GM12878 (cell line): Measurements from ENCODE around the gene SRPRB. TPM values are rescaled to one million over a fixed set of nuclear protein-coding genes. Genes with fewer than 3 reads are reported as not detected.

Experiments
- ATAC-seq: fragments of 200-7000 bp; cut with Tn5 transposase; 3 replicates; pipeline ENCODE4 v1.9.1; 2020; ENCODE audit warnings: mild to moderate bottlenecking, moderate library complexity
- BruUV-seq: library from RNA; stranded (reverse); fragments of 400-500 nt; replicated peaks from 2 replicates; lab custom pipeline; 2021; lab: Mats Ljungman, UMichigan
- CTCF ChIA-PET: fragments of 300-600 bp; sonication (Branson Sonifier 250); formaldehyde crosslinking; extraction: SDS; loops from one replicate; lab custom pipeline; 2021; ENCODE audit warnings: inconsistent platforms; lab: Yijun Ruan, JAX
- POLR2A ChIA-PET: fragments of 350-600 bp; formaldehyde crosslinking; extraction: SDS; loops from one replicate; lab custom pipeline; 2021; ENCODE audit warnings: inconsistent platforms; lab: Charles Lee
- RAD21 ChIA-PET: fragments of 300-600 bp; sonication (Branson Sonifier 250); formaldehyde crosslinking; loops from one replicate; lab custom pipeline; 2023; ENCODE audit warnings: antibody characterized with exemption; ENCODE audit not compliant: unreplicated experiment; lab: Charles Lee
- SMC1A ChIA-PET: fragments of 300-600 bp; sonication (Branson Sonifier 250); formaldehyde crosslinking; loops from one replicate; lab custom pipeline; 2023; ENCODE audit not compliant: unreplicated experiment, uncharacterized antibody; lab: Charles Lee
- DNase-seq: peaks from one replicate; pipeline ENCODE4 v3.0.0-alpha.2; 2011; ENCODE audit warnings: low read depth, low spot score
- FAIRE-seq: peaks from 3 replicates; lab custom pipeline; 2011; peaks lifted over from hg19 to GRCh38; lab: Jason Lieb, UNC
- H2AFZ ChIP-seq: 2 replicates; pipeline ENCODE4 v1.6.0; 2011; ENCODE audit warnings: low read depth, low read length, control low read depth; ENCODE audit not compliant: control insufficient read depth
- H3K27ac ChIP-seq: 2 replicates; pipeline ENCODE4 v1.5.1; 2011; ENCODE audit warnings: control low read depth; ENCODE audit not compliant: control insufficient read depth, insufficient read depth
- H3K27me3 ChIP-seq, 2 experiments: replicated peaks in 1 of 2; 2 replicates each; pipeline versions ENCODE4 v1.6.0 to v1.6.1; 2011; ENCODE audit warnings: low read length in 1 of 2; ENCODE audit not compliant: control insufficient read depth in 2 of 2, insufficient read depth in 2 of 2
- H3K36me3 ChIP-seq, 2 experiments: 2 replicates each; pipeline ENCODE4 v1.5.1; 2011; ENCODE audit warnings: low read length in 1 of 2; ENCODE audit not compliant: control insufficient read depth in 2 of 2, insufficient read depth in 2 of 2
- H3K4me1 ChIP-seq: 2 replicates; pipeline ENCODE4 v1.6.1; 2011; ENCODE audit warnings: mild to moderate bottlenecking, low read length, moderate library complexity, mixed read lengths; ENCODE audit not compliant: control insufficient read depth, insufficient read depth
- H3K4me2 ChIP-seq: 2 replicates; pipeline ENCODE4 v1.6.0; 2011; ENCODE audit warnings: control low read depth; ENCODE audit not compliant: control insufficient read depth, insufficient read depth
- H3K4me3 ChIP-seq: fragments of 200-600 bp; sonication (generic); 2 replicates; pipeline ENCODE4 v1.5.1; 2016
- H3K79me2 ChIP-seq: 2 replicates; pipeline ENCODE4 v1.6.0; 2011; ENCODE audit warnings: low read length; ENCODE audit not compliant: control insufficient read depth, insufficient read depth
- H3K9ac ChIP-seq: 2 replicates; pipeline ENCODE4 v1.8.0; 2011; ENCODE audit warnings: low read length, control low read depth, mixed read lengths; ENCODE audit not compliant: control insufficient read depth, insufficient read depth
- H3K9me3 ChIP-seq: replicated peaks from 3 replicates; pipeline ENCODE4 v1.5.1; 2011; ENCODE audit warnings: mild to moderate bottlenecking, low read length; ENCODE audit not compliant: control insufficient read depth, insufficient read depth
- H4K20me1 ChIP-seq: 2 replicates; pipeline ENCODE4 v1.6.0; 2011; ENCODE audit not compliant: control insufficient read depth, insufficient read depth
- ATF7 ChIP-seq: fragments of 450-650 bp; IDR thresholded peaks from 2 replicates; pipeline ENCODE4 v1.6.1; 2016; ENCODE audit warnings: low read depth, mild to moderate bottlenecking
- EED ChIP-seq: sonication (generic); IDR thresholded peaks from 2 replicates; pipeline ENCODE4 v1.6.1; 2016; ENCODE audit warnings: antibody characterized with exemption, low read depth
- NR2F1 ChIP-seq: fragments of 450-650 bp; conservative IDR thresholded peaks from 2 replicates; pipeline ENCODE4 v1.6.1; 2017; ENCODE audit warnings: mild to moderate bottlenecking
- SIN3A ChIP-seq: IDR thresholded peaks from 2 replicates; pipeline ENCODE4 v1.6.1; 2012; ENCODE audit warnings: low read depth, low read length, improper control_type of control experiment
- SPI1 ChIP-seq: IDR thresholded peaks from 2 replicates; pipeline ENCODE4 v1.6.1; 2011; ENCODE audit warnings: low read depth, mild to moderate bottlenecking, low read length, moderate library complexity, borderline replicate concordance; ENCODE audit not compliant: insufficient read depth
- SUZ12 ChIP-seq: fragments of 200-600 bp; sonication (generic); IDR thresholded peaks from one replicate; pipeline ENCODE4 v1.6.1; 2018; ENCODE audit warnings: antibody characterized with exemption, mild to moderate bottlenecking; ENCODE audit not compliant: unreplicated experiment
- TARDBP ChIP-seq: IDR thresholded peaks from 2 replicates; pipeline ENCODE4 v1.6.1; 2016; ENCODE audit warnings: borderline replicate concordance
- YY1 ChIP-seq: IDR thresholded peaks from 2 replicates; pipeline ENCODE4 v1.6.1; 2011; ENCODE audit warnings: low read depth, mild to moderate bottlenecking, low read length
- WGBS: methylation state at CpG from one replicate; pipeline ENCODE4 v1.1.6; 2016; ENCODE audit warnings: low lambda C conversion rate; ENCODE audit not compliant: insufficient replicate concordance, insufficient coverage; ENCODE audit errors: missing lambda C conversion rate; 5-methylcytosine and 5-hydroxymethylcytosine counted together
- in situ Hi-C: fragments of 300-500 bp; cut with MboI; formaldehyde crosslinking; loops from 9 replicates; pipeline ENCODE4 v1.14.3; 2018; ENCODE audit warnings: mixed read lengths
- intact Hi-C: fragments of 100-400 bp; cut with micrococcal nuclease; formaldehyde crosslinking; loops from one replicate; pipeline ENCODE4 v1.14.2; 2022; ENCODE audit not compliant: unreplicated experiment
- polyA plus RNA-seq, 11 experiments: library from polyadenylated mRNA; depleted of rRNA in 4 of 11; unstranded in 6 of 11; stranded (reverse) in 5 of 11; fragments of >200 nt; fragmentation: Nextera tagmentation in 4 of 11; fragmentation: Illumina TruSeq in 1 of 11; extraction: Ambion mirVana in 4 of 11; extraction: Trizol in 1 of 11; gene quantifications; 1 replicate in 1 of 11; 2 replicates in 10 of 11; pipeline versions ENCODE4 v1.2.1 to v1.2.3, GENCODE V29; 2011 to 2016; ENCODE audit warnings: inconsistent platforms in 2 of 11, missing spikeins in 2 of 11, low read depth in 1 of 11
- total RNA-seq, 4 experiments: library from RNA; depleted of rRNA in 3 of 4; stranded (reverse); fragments of >200 nt in 3 of 4; fragmentation: Illumina TruSeq in 1 of 4; extraction: Trizol in 1 of 4; gene quantifications; 2 replicates each; pipeline versions ENCODE4 v1.2.1 to v1.2.3, GENCODE V29; 2013 to 2021

The SRPRB gene
- total and polyA plus RNA-seq, 10 of the 15 experiments (the other 5 are each of a cell fraction or from before 2014, with no cell fraction given), result 30.6 to 107 (median 46.6) TPM

- Histone ChIP-seq H3K27me3 (peaks cover 2 to 6% of the 10 kb centered on the region in 2 experiments; a peak in 3 of 4 replicates), H3K9me3 (no peaks in the 10 kb centered on the region), H3K36me3 (no peaks in the 10 kb centered on the region), H3K9ac (no peak overlapping the region), H3K4me2 (no peak overlapping the region), H2AFZ (no peak overlapping the region), H3K79me2 (no peaks in the 10 kb centered on the region), H3K4me1 (no peaks in the 10 kb centered on the region), H3K4me3 (no peak overlapping the region), H4K20me1 (no peaks in the 10 kb centered on the region)
- no TSS peak for BruUV-seq
- no peak for FAIRE-seq
- ChIA-PET CTCF (interaction anchor here (1.5 kb wide), 1 partner anchor 18 kb away, joined by 4 read pairs; no protein-coding TSS in a partner anchor), RAD21 (no interaction called here), POLR2A (no interaction called here), SMC1A (no interaction called here)
- in situ Hi-C loops (no loop called here), intact Hi-C loops (no loop called here)
- ATAC-seq, result no peak
- no peak for DNase-seq
- TF ChIP-seq YY1 (no peak), SIN3A (no peak), SUZ12 (no peak), NR2F1 (no peak), EED (no peak), SPI1 (no peak), TARDBP (no peak), ATF7 (no peak)
- TF ChIP-seq, all 136 proteins: peak for 0
- H3K27ac ChIP-seq, result no peak overlapping the region
- 4% methylated on average over 2 of the region's 2 CpGs for WGBS
Observed at GRCh38 chr3:133760916-133761315, 44.7 kb upstream of the SRPRB start.
